Stomach (tissue), 9 donors: Measurements from ENCODE around the gene CDCA4. TPM values are rescaled to one million over a fixed set of nuclear protein-coding genes. Genes with fewer than 3 reads are reported as not detected.

ENCODE experiments used
- DNase-seq, 2 donors: peaks; one replicate each; pipeline versions ENCODE4 v3.0.0 to v3.0.0-alpha.2; 2013 to 2019
- H3K27ac ChIP-seq, 5 donors: fragments of 200-600 bp in 4 of 5; sonication (generic) in 4 of 5; one replicate each; pipeline ENCODE4 v1.5.1; 2013 to 2019; ENCODE audit warnings: mild to moderate bottlenecking in 1 of 5, moderate library complexity in 1 of 5
- H3K27me3 ChIP-seq, 3 donors: fragments of 200-600 bp; sonication (generic); one replicate each; pipeline ENCODE4 v1.5.1; 2017 to 2019; ENCODE audit warnings: mixed run types in 1 of 3
- H3K36me3 ChIP-seq, 4 donors: fragments of 200-600 bp; sonication (generic); 1 replicate in 3 of 4; 2 replicates in 1 of 4; pipeline ENCODE4 v1.5.1; 2016 to 2019
- H3K4me1 ChIP-seq, 4 donors: fragments of 200-600 bp; sonication (generic); one replicate each; pipeline ENCODE4 v1.5.1; 2016 to 2019
- H3K4me3 ChIP-seq, 4 donors: fragments of 200-600 bp; sonication (generic) in 3 of 4; one replicate each; pipeline ENCODE4 v1.5.1; 2016 to 2019; ENCODE audit warnings: mild to moderate bottlenecking in 1 of 4
- H3K9me3 ChIP-seq, 4 donors: fragments of 200-600 bp; sonication (generic); one replicate each; pipeline ENCODE4 v1.5.1; 2016 to 2019
- CTCF ChIP-seq, 7 experiments: fragments of 450-650 bp in 4 of 7; fragments of 200-600 bp in 3 of 7; sonication (generic) in 3 of 7; IDR thresholded peaks; one replicate each; pipeline ENCODE4 v1.5.1; 2016 to 2019; ENCODE audit warnings: antibody characterized with exemption in 7 of 7, control low read depth in 2 of 7, mild to moderate bottlenecking in 1 of 7
- EP300 ChIP-seq: sonication (generic); formaldehyde crosslinking; IDR thresholded peaks from one replicate; pipeline ENCODE4 v1.6.1; 2017; ENCODE audit warnings: antibody characterized with exemption
- POLR2A ChIP-seq, 4 donors: fragments of 450-650 bp; IDR thresholded peaks; one replicate each; pipeline ENCODE4 v1.6.1; 2016; ENCODE audit warnings: antibody characterized with exemption in 4 of 4, control low read depth in 2 of 4, mild to moderate bottlenecking in 1 of 4, moderate library complexity in 1 of 4
- POLR2AphosphoS5 ChIP-seq, 3 donors: sonication (generic); formaldehyde crosslinking; IDR thresholded peaks; one replicate each; pipeline ENCODE4 v1.6.1; 2016; ENCODE audit warnings: antibody characterized with exemption in 3 of 3
- WGBS, 5 donors: extraction: QIAGEN DNeasy Blood & Tissue Kit in 3 of 5; methylation state at CpG; one replicate each; pipeline versions ENCODE4 v1.1.5 to v1.1.7; 2013 to 2018; 5-methylcytosine and 5-hydroxymethylcytosine counted together
- intact Hi-C: fragments of 100-400 bp; cut with DNase I; formaldehyde crosslinking; loops from one replicate; pipeline ENCODE4 v1.15.1; 2023; ENCODE audit warnings: low total_unique reads
- polyA plus RNA-seq, 3 donors: library from polyadenylated mRNA; stranded (reverse); fragments of 200-250 nt; gene quantifications; one replicate each; pipeline ENCODE4 v1.2.3, GENCODE V29; 2013
- total RNA-seq, 5 donors: library from RNA; depleted of rRNA; stranded (reverse); fragments of >200 nt; gene quantifications; one replicate each; pipeline versions ENCODE4 v1.1.0 to v1.2.3, GENCODE V29; 2014 to 2016
- donor health status: healthy with polysubstance abuse.
- donor health status: Bipolar disorder and iron deficiency.
- donor health status: healthy.

The CDCA4 gene
- total and polyA plus RNA-seq, 8 donors = 2.9 to 12.3 (median 6.4) TPM

GRCh38 chr14:104996032-104996431 lies 24.9 kb downstream of the CDCA4 start:
- Histone ChIP-seq H3K4me1 (no peaks in the 10 kb centered on the region), H3K4me3 (no peak overlapping the region), H3K27ac (no peak overlapping the region), H3K27me3 (no peaks in the 10 kb centered on the region), H3K36me3 (peaks cover 10 to 57% (median 49%) of the 10 kb centered on the region in 4 donors), H3K9me3 (peaks cover 0 to 6% (median 0%) of the 10 kb centered on the region in 4 donors)
- no peak for DNase-seq
- 85 to 95% (median 91%) methylated on average over 5 of the region's 5 CpGs for WGBS, 5 donors
- intact Hi-C loops = no loop called here
- TF ChIP-seq POLR2AphosphoS5 (IDR thresholded peaks at IDR 0.05) (no peak), POLR2A (IDR thresholded peaks at IDR 0.05) (no peak), CTCF (IDR thresholded peaks at IDR 0.05) (no peak), EP300 (no peak)

- Histone ChIP-seq H3K4me3 (no peak overlapping the region), H3K4me1 (no peaks in the 10 kb centered on the region), H3K27ac (no peak overlapping the region), H3K36me3 (peaks cover 10 to 57% (median 49%) of the 10 kb centered on the region in 4 donors), H3K27me3 (no peaks in the 10 kb centered on the region), H3K9me3 (peaks cover 0 to 6% (median 0%) of the 10 kb centered on the region in 4 donors)
- intact Hi-C loops = no loop called here
- TF ChIP-seq POLR2AphosphoS5 (IDR thresholded peaks at IDR 0.05) = no peak
- TF ChIP-seq CTCF (IDR thresholded peaks at IDR 0.05) = no peak
- TF ChIP-seq POLR2A (IDR thresholded peaks at IDR 0.05) = no peak
- DNase-seq = no peak
- 87 to 93% (median 90%) methylated on average over 4 to 6 of the region's 6 CpGs for WGBS, 5 donors
Measured at GRCh38 chr14:104994978-104995377, 25.9 kb downstream of the CDCA4 start.

GRCh38 chr14:104993808-104994591 lies 26.9 kb downstream of the CDCA4 start:
- Histone ChIP-seq H3K36me3 (peaks cover 10 to 61% (median 50%) of the 10 kb centered on the region in 4 donors), H3K9me3 (peaks cover 0 to under 1% (median 0%) of the 10 kb centered on the region in 4 donors), H3K27ac (no peak overlapping the region), H3K27me3 (no peaks in the 10 kb centered on the region), H3K4me1 (no peaks in the 10 kb centered on the region), H3K4me3 (no peak overlapping the region)
- no peak for TF ChIP-seq CTCF (IDR thresholded peaks at IDR 0.05)
- no peak for TF ChIP-seq EP300
- TF ChIP-seq POLR2A (IDR thresholded peaks at IDR 0.05) = no peak
- TF ChIP-seq POLR2AphosphoS5 (IDR thresholded peaks at IDR 0.05) = no peak
- intact Hi-C loops = no loop called here
- 81 to 86% (median 84%) methylated on average over 20 to 22 of the region's 22 CpGs for WGBS, 5 donors
- DNase-seq = no peak

- Histone ChIP-seq H3K36me3 (peaks cover 10 to 62% (median 50%) of the 10 kb centered on the region in 4 donors), H3K9me3 (no peaks in the 10 kb centered on the region), H3K4me3 (no peak overlapping the region), H3K4me1 (no peaks in the 10 kb centered on the region), H3K27ac (no peak overlapping the region), H3K27me3 (no peaks in the 10 kb centered on the region)
- no peak for TF ChIP-seq POLR2AphosphoS5 (IDR thresholded peaks at IDR 0.05)
- no peak for TF ChIP-seq POLR2A (IDR thresholded peaks at IDR 0.05)
- no peak for TF ChIP-seq CTCF (IDR thresholded peaks at IDR 0.05)
- TF ChIP-seq EP300 = no peak
- WGBS, 5 donors = 93 to 95% (median 94%) methylated on average over 12 of the region's 12 CpGs
- intact Hi-C loops = no loop called here
- DNase-seq = no peak
Measured at GRCh38 chr14:104993306-104993705, 27.6 kb downstream of the CDCA4 start.
